GM10266 (cell line): ENCODE measurements around the gene RPS27A.
"Not testable (repeated sequence)": the region's sequence is repeated elsewhere in the genome, so short reads cannot be mapped to it uniquely, and the experiment has no call there.

Source experiments
- DNase-seq: peaks from one replicate; pipeline ENCODE4 v3.0.0; 2012; ENCODE audit errors: extremely low spot score
- CTCF ChIP-seq: IDR thresholded peaks from 2 replicates; pipeline ENCODE4 v1.5.1; 2012; ENCODE audit warnings: mild to moderate bottlenecking, low read depth; ENCODE audit not compliant: control insufficient read depth, insufficient read depth; ENCODE audit errors: missing control alignments

Gene RPS27A

GRCh38 chr2:55242617-55243016 lies 10.1 kb downstream of the RPS27A start:
- TF ChIP-seq CTCF = no peak
- DNase-seq = no peak

- no peak for DNase-seq
- TF ChIP-seq CTCF = no peak
Measured at GRCh38 chr2:55245411-55245810, 12.9 kb downstream of the RPS27A start.

- DNase-seq = no peak
- no peak for TF ChIP-seq CTCF
Measured at GRCh38 chr2:55247025-55247424, 14.5 kb downstream of the RPS27A start.

GRCh38 chr2:55252832-55253231 lies 20.3 kb downstream of the RPS27A start:
- TF ChIP-seq CTCF = no peak
- DNase-seq = no peak

- not testable (repeated sequence) for DNase-seq
Measured at GRCh38 chr2:55259586-55259985, 27.1 kb downstream of the RPS27A start.

- no peak for TF ChIP-seq CTCF
- DNase-seq = no peak
Measured at GRCh38 chr2:55268288-55268906, 35.9 kb downstream of the RPS27A start.

- TF ChIP-seq CTCF = peak; percentile 14
- DNase-seq = peak; percentile 86
Measured at GRCh38 chr2:55268907-55269644, 36.6 kb downstream of the RPS27A start, which contains the start of gene MTIF2. TSS of gene MTIF2 (minus strand) at chr2:55269231. CDS start at chr2:55263858, 5,373 bp downstream.
